AG10803 (cell line): ENCODE measurements around the gene TNFRSF4.

Source experiments
- DNase-seq: peaks from one replicate; pipeline ENCODE4 v3.0.0; 2010; ENCODE audit warnings: low read depth
- H3K4me3 ChIP-seq: 2 replicates; pipeline ENCODE4 v1.5.1; 2011; ENCODE audit warnings: mild to moderate bottlenecking, low read length, control low read depth
- TF ChIP-seq, protein P1 (sequence below): conservative IDR thresholded peaks from 2 replicates; pipeline ENCODE4 v1.5.1; 2011; ENCODE audit warnings: mild to moderate bottlenecking, low read length, control low read depth, inconsistent platforms

TNFRSF4 gene

DNA sequence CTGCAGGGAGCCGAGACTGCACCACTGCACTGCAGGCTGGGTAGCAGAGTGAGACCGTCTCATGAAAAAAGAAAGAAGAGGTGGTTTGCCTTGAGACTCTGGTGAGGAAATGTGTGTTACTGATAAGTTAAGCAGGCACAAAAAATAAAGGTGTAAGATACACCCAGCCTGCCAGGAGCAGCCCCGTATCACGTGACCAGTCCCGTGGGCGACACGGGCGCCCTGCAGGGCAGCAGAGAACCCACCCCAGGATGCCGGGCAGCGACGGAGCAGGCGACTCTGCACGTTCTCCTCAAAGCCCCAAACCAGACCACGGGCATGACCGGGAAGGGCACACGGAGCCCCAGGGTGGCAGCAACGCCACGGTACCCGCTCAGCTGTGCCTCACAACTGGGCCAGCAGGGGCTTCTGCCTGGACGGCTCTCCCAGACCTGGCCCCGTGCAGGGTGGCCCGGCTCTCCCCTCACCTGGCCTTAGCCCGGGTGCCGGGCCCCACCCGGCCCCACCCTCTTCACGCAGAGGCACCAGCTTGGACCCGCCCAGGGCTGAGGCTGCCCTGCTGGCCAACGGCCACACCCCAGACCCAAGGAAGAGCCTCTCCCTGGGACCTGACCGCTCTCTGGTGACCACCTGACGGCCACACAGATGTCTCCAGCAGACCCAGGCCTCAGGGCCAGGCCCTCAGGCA is 8.1 kb upstream of the TNFRSF4 start:
- TF ChIP-seq, protein P1, sequence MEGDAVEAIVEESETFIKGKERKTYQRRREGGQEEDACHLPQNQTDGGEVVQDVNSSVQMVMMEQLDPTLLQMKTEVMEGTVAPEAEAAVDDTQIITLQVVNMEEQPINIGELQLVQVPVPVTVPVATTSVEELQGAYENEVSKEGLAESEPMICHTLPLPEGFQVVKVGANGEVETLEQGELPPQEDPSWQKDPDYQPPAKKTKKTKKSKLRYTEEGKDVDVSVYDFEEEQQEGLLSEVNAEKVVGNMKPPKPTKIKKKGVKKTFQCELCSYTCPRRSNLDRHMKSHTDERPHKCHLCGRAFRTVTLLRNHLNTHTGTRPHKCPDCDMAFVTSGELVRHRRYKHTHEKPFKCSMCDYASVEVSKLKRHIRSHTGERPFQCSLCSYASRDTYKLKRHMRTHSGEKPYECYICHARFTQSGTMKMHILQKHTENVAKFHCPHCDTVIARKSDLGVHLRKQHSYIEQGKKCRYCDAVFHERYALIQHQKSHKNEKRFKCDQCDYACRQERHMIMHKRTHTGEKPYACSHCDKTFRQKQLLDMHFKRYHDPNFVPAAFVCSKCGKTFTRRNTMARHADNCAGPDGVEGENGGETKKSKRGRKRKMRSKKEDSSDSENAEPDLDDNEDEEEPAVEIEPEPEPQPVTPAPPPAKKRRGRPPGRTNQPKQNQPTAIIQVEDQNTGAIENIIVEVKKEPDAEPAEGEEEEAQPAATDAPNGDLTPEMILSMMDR, result no peak
- no peak overlapping the region for H3K4me3 ChIP-seq
- DNase-seq, result no peak

DNA sequence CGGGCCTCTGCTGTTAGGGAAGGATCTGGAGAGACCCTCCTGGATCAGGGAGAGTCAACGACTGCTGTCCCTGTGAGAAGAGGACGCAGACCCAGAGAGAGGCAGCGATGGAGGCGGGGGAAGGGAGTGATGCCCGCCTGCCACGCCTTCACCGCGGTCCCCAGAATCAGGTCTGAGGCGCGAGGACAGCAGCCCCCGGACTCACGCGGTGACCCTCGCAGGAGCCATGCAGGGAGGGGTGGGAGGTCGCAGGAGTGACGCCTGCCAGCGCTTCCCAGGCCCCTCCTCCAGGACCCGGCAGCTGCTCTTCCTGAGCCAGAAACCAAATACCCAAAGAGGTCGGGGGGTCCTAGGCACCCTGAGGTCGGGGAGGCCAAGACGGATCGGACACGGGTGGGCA is 6.2 kb upstream of the TNFRSF4 start:
- H3K4me3 ChIP-seq, result no peak overlapping the region
- no peak for DNase-seq
- TF ChIP-seq, protein P1, result no peak

DNA sequence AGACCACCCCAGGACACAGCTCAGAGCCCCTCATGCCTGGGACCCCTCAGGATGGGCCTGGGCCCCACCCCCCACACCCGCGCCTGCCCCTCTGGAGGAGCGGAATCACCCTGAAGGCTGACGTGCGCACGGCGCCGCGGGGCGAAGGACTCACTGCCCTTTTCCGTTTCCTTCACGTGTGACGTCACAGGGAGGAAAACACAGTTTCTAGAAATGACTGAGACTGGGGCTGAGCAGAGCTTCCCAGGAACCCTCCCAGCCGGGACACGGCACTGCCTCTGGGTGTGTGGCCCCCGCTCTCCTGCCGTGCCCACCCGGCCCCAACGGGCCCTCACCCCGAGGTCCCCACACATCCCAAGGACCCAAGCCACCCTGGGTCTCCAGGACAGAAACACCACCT is 5.4 kb upstream of the TNFRSF4 start:
- H3K4me3 ChIP-seq, result no peak overlapping the region
- TF ChIP-seq, protein P1, result no peak
- no peak for DNase-seq

DNA sequence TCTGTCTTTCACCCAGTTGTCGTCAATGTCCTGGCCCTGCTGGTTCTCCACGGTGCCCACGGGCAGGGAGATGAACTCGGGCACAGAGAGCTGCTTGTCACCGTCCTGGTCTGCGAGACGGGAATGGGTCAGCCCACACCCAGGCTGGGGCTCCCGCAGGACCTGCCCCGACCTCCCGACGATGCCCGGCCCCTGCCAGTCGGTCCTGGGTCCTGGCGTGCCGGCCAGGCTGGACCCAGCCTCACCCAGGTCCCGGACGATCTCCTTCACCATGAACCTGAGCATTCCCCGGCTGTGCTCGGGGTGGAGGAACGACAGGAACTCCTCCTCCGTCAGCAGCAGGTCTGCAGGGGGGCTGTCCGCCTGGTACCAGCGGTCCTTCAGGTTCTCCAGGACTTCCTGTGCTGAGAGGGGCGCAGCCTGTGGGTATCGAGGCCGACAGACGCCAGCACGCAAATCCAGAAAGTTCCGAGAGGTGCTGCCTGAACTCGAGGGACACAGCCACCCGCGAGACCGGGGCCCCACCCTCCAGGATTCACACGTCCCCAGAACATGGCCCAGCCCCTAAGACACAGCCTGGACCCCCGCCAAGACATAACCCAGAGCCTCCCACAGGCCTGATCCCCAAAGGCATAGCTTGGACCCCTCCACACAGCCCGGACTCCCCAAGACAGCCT is 4.7 kb upstream of the TNFRSF4 start:
- H3K4me3 ChIP-seq, result no peak overlapping the region
- TF ChIP-seq, protein P1, result no peak
- no peak for DNase-seq

DNA sequence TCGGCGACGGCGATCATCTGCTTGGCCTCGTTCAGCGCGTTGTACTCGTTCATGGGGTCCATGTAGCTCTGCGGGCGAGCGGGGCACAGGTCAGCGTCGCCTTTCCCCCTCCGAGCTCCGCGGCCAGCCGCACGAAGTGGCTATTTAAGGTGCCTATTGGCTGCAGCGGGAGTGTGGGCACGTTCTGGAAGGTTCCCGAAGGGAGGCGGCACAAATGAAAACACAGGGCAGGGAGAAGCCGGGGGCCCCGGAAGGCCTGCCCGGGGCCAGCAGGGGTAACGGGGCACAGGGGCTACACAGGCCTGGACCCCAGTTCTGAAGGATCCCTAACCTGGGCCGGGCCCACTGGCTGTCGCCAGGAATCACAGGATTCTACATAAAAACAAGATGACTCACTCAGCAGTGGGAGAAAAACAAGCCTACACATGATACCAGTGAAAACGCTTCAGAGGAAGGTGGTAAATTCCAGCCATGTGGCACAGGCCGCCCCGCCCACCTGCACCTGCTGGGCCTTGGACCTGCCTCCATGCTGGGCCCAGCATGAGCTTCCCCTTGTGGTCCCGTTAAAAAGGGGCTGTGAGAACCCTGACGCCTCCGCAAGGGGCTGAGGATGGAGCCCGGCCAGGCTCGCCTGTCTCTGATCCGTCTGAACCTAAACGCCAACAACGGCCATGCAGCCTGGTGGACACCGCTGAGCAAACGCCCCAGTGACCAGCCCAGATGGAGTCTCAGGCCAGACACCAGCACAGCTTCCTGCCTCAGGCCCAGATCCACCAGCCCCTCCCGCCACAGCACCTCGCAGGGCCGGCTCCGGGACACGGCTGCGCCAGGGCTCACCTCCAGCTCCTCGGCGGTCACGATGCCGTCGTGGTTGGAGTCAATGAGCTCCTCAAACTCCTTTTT is 3.9 kb upstream of the TNFRSF4 start:
- TF ChIP-seq, protein P1, result no peak
- no peak for DNase-seq
- no peak overlapping the region for H3K4me3 ChIP-seq

DNA sequence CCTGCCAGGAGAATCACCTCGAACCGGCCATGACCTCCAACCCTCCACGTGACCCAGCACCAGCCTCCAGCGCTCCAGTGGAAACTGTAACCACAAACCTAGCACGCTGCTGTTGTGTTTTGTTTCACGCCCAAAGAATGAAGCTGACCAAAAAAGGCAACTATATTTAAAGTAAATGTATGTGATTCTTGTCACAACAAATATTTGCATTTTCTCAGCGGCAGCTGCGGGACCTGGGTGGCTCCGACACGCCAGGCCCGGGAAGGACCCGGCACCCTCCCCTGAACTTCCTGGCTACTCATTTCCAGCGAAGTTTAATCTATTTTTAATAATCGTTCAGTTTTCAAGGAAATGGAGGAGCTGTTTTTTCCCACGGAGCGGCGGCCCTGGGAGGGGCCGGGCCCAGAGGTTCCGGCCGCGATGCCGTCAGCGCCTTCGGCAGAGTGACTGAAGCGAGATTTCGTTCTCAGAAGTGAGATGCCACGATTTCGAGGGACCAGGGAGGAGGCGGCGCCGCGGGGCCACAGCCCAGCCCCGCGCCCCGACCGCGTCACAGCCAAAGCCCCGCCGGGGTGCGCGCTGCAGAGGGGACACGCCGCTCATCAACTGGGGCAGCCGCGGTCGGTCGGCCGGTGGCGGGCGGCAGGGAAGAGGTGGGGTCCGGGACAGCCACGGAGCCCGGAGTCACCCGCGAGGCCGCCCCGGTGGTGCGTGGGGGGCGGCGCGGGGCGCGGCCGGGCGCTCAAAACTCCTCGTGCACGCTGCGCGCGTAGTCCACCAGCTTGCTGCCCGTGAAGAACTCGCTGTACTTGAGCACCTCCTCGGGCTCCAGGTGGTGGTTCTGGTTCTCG is 3.0 kb upstream of the TNFRSF4 start:
- TF ChIP-seq, protein P1, result no peak
- no peak overlapping the region for H3K4me3 ChIP-seq
- DNase-seq, result no peak
